GM12865 (cell line): ENCODE data around the gene OR10V1.

ENCODE experiments used
- DNase-seq: peaks from one replicate; pipeline ENCODE4 v3.0.0; 2010; ENCODE audit warnings: low read depth
- H3K4me3 ChIP-seq: 2 replicates; pipeline ENCODE4 v1.5.1; 2011; ENCODE audit warnings: mild to moderate bottlenecking, low read depth, low read length, control low read depth
- CTCF ChIP-seq: IDR thresholded peaks from 2 replicates; pipeline ENCODE4 v1.5.1; 2011; ENCODE audit warnings: low read length, control low read depth, low read depth, inconsistent platforms; ENCODE audit not compliant: insufficient read depth; ENCODE audit errors: missing control alignments

Gene OR10V1

GRCh38 chr11:59678118-59678812 lies 35.4 kb downstream of the OR10V1 start:
- no peak for TF ChIP-seq CTCF
- no peak for DNase-seq
- no peak overlapping the region for H3K4me3 ChIP-seq

- DNase-seq: no peak
- no peak for TF ChIP-seq CTCF
- no peak overlapping the region for H3K4me3 ChIP-seq
Observed at GRCh38 chr11:59676205-59676604, 37.4 kb downstream of the OR10V1 start.

- DNase-seq: no peak
- H3K4me3 ChIP-seq: no peak overlapping the region
- no peak for TF ChIP-seq CTCF
Observed at GRCh38 chr11:59674291-59674690, 39.4 kb downstream of the OR10V1 start.

- TF ChIP-seq CTCF: no peak
- DNase-seq: no peak
- no peak overlapping the region for H3K4me3 ChIP-seq
Observed at GRCh38 chr11:59673291-59673690, 40.4 kb downstream of the OR10V1 start.

GRCh38 chr11:59671471-59671870 lies 42.2 kb downstream of the OR10V1 start:
- TF ChIP-seq CTCF: no peak
- no peak overlapping the region for H3K4me3 ChIP-seq
- no peak for DNase-seq

DNA sequence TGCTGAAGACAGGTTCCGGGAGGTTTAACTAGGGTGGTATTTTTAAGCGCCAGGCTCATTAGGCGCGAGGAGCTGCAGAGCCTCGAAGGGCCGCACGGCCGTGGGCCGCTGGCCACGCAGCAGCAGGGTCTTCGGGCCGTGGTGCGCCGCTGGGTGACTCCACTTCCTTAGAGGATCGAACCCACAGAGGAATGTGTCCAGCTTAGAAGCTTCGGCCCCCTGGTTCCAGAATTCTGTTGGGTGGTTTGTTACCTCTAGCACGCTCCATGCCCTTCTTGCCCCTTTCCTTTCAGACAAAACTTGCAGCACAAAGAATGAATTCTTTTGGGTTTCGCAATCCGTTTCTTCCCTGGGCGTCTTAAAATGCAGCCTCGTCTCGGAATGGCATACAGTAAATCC lies 44.0 kb downstream of the OR10V1 start:
- TF ChIP-seq CTCF: no peak
- peak overlapping the region; percentile 85 for H3K4me3 ChIP-seq
- DNase-seq: no peak

- H3K4me3 ChIP-seq: peak within 1 kb of the TSS; percentile 93
- TF ChIP-seq CTCF: no peak
- DNase-seq: peak; percentile 99
Observed at GRCh38 chr11:59668950-59669610, 44.6 kb downstream of the OR10V1 start, which contains the start of gene PATL1. Gene PATL1, minus strand, starts transcription at chr11:59669037. Its CDS starts 142 bp downstream, at chr11:59668895.
